GM12873 (cell line): Measurements from ENCODE around the gene GAB2.

Experiments used
- CTCF ChIP-seq: IDR thresholded peaks from 2 replicates; pipeline ENCODE4 v1.5.1; 2012; ENCODE audit warnings: low read depth, mild to moderate bottlenecking, moderate library complexity, low read length, control low read depth; ENCODE audit not compliant: insufficient read depth; ENCODE audit errors: missing control alignments

The GAB2 gene

GRCh38 chr11:78226684-78227680 lies 190.6 kb downstream of the GAB2 start:
- TF ChIP-seq CTCF = no peak

- TF ChIP-seq CTCF = no peak
Observed at GRCh38 chr11:78224906-78225420, 192.7 kb downstream of the GAB2 start.

DNA sequence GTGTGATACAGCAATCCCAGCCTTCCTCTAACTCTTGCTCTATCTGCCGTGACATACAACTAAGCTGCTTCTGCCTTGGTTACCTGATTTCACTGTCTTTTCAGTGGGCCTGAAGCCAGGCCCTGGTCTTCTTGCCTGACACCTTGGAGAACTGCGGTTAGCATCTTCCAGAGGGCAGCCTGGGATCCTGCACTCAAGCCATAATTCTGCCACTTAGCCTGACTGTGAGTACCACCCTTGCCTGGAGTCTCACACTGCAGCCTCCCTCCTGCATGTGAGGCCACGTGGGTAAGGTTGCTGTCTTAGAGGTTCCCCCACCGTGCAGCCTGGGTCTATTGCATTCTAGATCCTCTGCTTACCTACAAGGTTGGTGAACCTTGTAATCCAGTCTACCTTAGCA lies 193.1 kb downstream of the GAB2 start:
- TF ChIP-seq CTCF = no peak

- no peak for TF ChIP-seq CTCF
Observed at GRCh38 chr11:78223320-78223954, 194.2 kb downstream of the GAB2 start.

GRCh38 chr11:78221396-78222315 lies 196.0 kb downstream of the GAB2 start:
- TF ChIP-seq CTCF = no peak

- no peak for TF ChIP-seq CTCF
Observed at GRCh38 chr11:78220218-78221157, 197.1 kb downstream of the GAB2 start.
